GM12891 (cell line): ENCODE results near the gene TRNP1.
A peak's percentile ranks its signal among the peaks of the same experiment; 100 is the strongest.

ENCODE experiments used
- DNase-seq: peaks from one replicate; pipeline ENCODE4 v3.0.0; 2011; ENCODE audit warnings: low spot score; ENCODE audit not compliant: insufficient read length
- FAIRE-seq: peaks from 2 replicates; lab custom pipeline; 2011; peaks lifted over from hg19 to GRCh38; lab: Jason Lieb, UNC
- PAX5 ChIP-seq: IDR thresholded peaks from 2 replicates; pipeline ENCODE4 v1.6.1; 2011; ENCODE audit warnings: low read length, moderate library complexity, mild to moderate bottlenecking; ENCODE audit not compliant: insufficient read depth, severe bottlenecking
- POLR2A ChIP-seq: IDR thresholded peaks from 2 replicates; pipeline ENCODE4 v1.6.1; 2011; ENCODE audit warnings: low read depth, low read length, control low read depth
- POLR2AphosphoS5 ChIP-seq: IDR thresholded peaks from 2 replicates; pipeline ENCODE4 v1.6.1; 2011; ENCODE audit warnings: low read depth, low read length, control low read depth
- POU2F2 ChIP-seq: IDR thresholded peaks from 2 replicates; pipeline ENCODE4 v1.6.1; 2011; ENCODE audit warnings: low read depth, mild to moderate bottlenecking, control low read depth, low read length, moderate library complexity
- SPI1 ChIP-seq: IDR thresholded peaks from 2 replicates; pipeline ENCODE4 v1.6.1; 2011; ENCODE audit warnings: low read depth, low read length, control low read depth
- TAF1 ChIP-seq: IDR thresholded peaks from 2 replicates; pipeline ENCODE4 v1.6.1; 2011; ENCODE audit warnings: low read depth, low read length, control low read depth

The TRNP1 gene

DNA sequence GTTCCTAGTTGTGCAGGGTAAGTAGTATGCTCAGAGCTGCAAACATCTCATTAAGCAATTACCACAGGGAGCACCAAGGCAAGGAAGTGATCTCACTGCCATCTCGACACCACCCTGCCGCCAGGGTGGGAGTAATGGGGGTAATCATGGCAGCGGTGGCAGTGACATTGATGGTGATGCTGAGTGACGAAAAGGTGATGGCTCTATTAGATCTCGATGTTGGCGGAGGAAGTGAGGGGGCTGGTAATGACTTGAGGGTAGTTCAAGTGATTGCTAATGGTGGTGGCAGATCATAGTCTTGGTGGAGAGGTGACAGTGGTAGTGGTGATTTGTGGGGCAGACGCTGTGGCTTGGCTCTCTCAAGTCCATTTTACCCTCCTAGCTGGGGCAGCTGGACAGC lies 44.5 kb downstream of the TRNP1 start:
- TF ChIP-seq PAX5 (no peak), POLR2A (no peak), TAF1 (no peak), POU2F2 (no peak), POLR2AphosphoS5 (no peak), SPI1 (no peak)
- FAIRE-seq (no peak), DNase-seq (no peak)

DNA sequence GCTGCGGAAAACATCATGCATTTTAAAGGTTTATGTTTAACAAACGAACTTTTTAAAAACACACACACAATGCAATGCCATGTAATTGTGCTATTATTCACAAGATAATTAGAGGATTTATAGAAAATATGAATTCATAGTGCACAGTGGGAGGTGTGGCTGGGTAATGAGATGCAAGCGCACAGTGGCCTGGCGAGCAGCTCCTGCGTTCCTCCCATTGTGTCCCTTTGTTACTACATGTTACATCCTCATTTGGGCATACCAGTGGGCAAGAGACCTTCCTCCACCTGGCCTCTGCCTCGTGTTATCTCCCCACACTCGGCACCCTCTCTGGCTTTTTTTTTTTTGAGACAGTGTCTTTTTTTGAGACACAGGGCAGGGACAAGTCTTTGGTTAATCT lies 49.2 kb downstream of the TRNP1 start:
- DNase-seq = no peak
- TF ChIP-seq PAX5 (no peak), POLR2AphosphoS5 (no peak), POLR2A (no peak), POU2F2 (no peak), SPI1 (no peak), TAF1 (no peak)
- FAIRE-seq = no peak

DNA sequence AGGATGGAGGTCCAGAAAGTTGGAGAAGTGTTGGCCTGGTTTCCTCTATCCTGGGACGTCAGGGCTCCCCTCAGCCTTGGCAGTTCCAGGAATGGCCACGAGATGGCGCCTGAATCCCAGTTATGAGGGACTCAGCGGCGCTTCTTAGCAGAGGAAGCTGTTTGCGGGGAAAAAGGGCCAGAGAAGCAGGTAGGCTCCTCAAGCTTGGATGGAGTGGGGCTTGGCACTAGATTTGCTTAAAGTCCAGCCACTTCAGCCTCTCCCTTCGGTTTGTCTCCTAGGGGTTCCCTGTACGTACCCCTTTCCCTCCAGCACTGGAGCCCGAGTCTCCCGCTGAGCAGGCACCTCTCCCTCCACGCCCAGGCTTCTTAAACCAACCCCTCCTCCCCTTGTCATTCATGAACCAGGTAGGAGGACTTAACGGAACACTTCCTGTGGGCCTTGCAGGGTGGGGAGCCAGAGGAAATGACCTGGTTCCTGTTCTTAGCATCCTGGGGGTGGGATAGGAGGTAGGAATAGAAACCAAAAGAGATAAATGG lies 51.2 kb downstream of the TRNP1 start:
- peak; percentile 91 for FAIRE-seq
- TF ChIP-seq SPI1 (0 out of 2 replicates have a peak, but pooled peaks have one; percentile 19), POLR2A (no peak)

DNA sequence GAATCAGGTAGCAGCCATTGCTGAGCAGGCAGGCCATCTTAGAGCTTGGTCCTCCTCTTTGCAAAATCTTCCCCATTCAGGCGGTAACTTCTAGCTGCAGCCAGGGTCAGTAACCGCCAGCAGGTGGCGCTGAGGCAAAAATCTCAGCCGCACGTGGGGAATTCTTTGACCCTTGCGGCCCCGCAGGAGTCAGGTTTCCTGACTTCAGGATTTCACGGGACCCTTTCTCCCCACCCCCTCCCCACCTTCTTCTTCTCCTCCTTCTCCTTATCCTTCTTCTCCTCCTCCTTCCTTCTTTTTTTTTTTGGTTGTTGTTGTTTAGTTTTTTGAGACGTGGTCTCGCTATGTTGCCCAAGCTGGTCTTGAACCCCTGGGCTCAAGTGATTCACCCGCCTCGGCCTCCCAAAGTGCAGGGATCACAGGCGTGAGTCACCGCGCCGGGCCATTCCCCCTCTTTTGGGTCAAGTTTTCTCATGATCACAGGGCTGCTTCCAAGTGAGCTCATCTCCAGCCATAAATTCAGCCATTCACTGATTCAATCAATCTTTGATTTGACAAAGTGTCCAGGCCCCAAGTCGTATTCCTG lies 52.6 kb downstream of the TRNP1 start:
- FAIRE-seq (peak; percentile 91), DNase-seq (no peak)
- TF ChIP-seq SPI1 (no peak), PAX5 (no peak), POLR2A (no peak), POU2F2 (no peak), TAF1 (no peak), POLR2AphosphoS5 (no peak)

More for the DNA sequence above, 51.2 kb downstream of the TRNP1 start:
- DNase-seq = peak; percentile 68

DNA sequence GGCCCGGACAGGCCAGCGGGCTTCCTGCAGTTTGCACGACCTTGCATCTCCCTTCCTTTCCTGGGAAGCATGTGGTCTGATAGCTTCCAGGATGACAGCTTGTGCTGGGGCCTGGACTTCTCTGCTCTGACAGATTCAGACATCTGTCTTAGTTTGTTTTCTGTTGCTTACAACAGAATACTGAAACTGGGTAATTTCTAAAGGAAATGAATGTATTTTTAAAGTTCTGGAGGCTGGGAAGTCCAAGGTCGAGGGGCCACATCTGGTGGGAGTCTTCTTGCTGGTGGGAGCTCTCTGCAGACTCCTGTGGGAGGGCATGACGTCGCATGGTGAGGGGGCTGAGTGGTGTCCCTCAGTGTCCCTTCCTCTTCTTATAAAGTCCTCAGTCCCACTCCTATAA lies 54.4 kb downstream of the TRNP1 start:
- TF ChIP-seq PAX5 (no peak), POU2F2 (no peak), TAF1 (no peak), SPI1 (no peak), POLR2AphosphoS5 (no peak), POLR2A (no peak)
- FAIRE-seq (no peak), DNase-seq (no peak)

DNA sequence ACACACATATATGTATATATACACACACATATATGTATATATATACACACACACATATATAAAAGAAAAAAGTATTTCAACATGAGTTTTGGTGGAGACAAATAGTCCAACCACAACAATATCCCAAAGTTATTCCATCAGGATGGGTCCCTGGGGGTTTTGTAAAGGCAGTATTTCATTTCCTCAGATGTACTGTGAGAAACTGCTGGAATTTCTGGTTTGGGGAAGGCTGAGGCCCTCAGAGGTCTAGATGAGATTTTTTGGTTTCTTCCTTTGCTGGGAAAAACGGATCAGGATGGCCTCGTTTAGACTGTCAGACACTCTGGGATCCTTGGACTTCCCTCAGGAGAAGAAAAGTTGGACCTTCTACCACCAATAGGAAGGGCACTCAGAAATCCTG lies 55.6 kb downstream of the TRNP1 start:
- FAIRE-seq (no peak), DNase-seq (no peak)
- no peak for TF ChIP-seq SPI1
- TF ChIP-seq PAX5 = no peak
- TF ChIP-seq POLR2A = no peak
- TF ChIP-seq POU2F2 = no peak
- no peak for TF ChIP-seq TAF1
- TF ChIP-seq POLR2AphosphoS5 = no peak

GRCh38 chr1:27049607-27050006 lies 56.1 kb downstream of the TRNP1 start:
- TF ChIP-seq POLR2AphosphoS5 (no peak), POU2F2 (peak; percentile 75; the same call in 1 of the 2 replicates)
- DNase-seq = no peak
- FAIRE-seq = no peak
